Breast epithelium (tissue), 4 donors: ENCODE data around the gene MAP3K7. TPM values are rescaled to one million over a fixed set of nuclear protein-coding genes. Genes with fewer than 3 reads are reported as not detected.
"Not testable (repeated sequence)": the region's sequence is repeated elsewhere in the genome, so short reads cannot be mapped to it uniquely, and the experiment has no call there.

Experiments
- DNase-seq, 2 donors: peaks; one replicate each; pipeline ENCODE4 v3.0.0-alpha.2; 2019; ENCODE audit warnings: low spot score in 2 of 2
- H3K27ac ChIP-seq, 2 donors: fragments of 200-600 bp; sonication (generic) in 1 of 2; one replicate each; pipeline ENCODE4 v1.5.1; 2016 to 2019; ENCODE audit warnings: mild to moderate bottlenecking in 1 of 2
- H3K27me3 ChIP-seq, 2 donors: fragments of 200-600 bp; sonication (generic) in 1 of 2; one replicate each; pipeline versions ENCODE4 v1.5.1 to v1.6.0; 2017 to 2019; ENCODE audit warnings: control low read depth in 1 of 2, mild to moderate bottlenecking in 1 of 2
- H3K36me3 ChIP-seq: fragments of 200-600 bp; one replicate; pipeline ENCODE4 v1.5.1; 2019
- H3K4me1 ChIP-seq, 2 donors: fragments of 200-600 bp; sonication (generic); one replicate each; pipeline ENCODE4 v1.5.1; 2016 to 2019; ENCODE audit warnings: control low read depth in 1 of 2
- H3K4me3 ChIP-seq, 3 donors: fragments of 200-600 bp; sonication (generic); 1 replicate in 2 of 3; 2 replicates in 1 of 3; pipeline ENCODE4 v1.5.1; 2016 to 2019; ENCODE audit warnings: mild to moderate bottlenecking in 3 of 3, moderate library complexity in 2 of 3
- H3K9me3 ChIP-seq, 2 donors: fragments of 200-600 bp; sonication (generic) in 1 of 2; one replicate each; pipeline ENCODE4 v1.5.1; 2016 to 2019; ENCODE audit warnings: control low read depth in 1 of 2
- POLR2A ChIP-seq: fragments of 450-650 bp; IDR thresholded peaks from one replicate; pipeline ENCODE4 v1.6.1; 2016; ENCODE audit warnings: antibody characterized with exemption, mild to moderate bottlenecking, moderate library complexity
- POLR2AphosphoS5 ChIP-seq, 3 donors: sonication (generic); formaldehyde crosslinking; IDR thresholded peaks; one replicate each; pipeline ENCODE4 v1.6.1; 2017; ENCODE audit warnings: antibody characterized with exemption in 3 of 3
- intact Hi-C: fragments of 100-400 bp; cut with DNase I; formaldehyde crosslinking; loops from one replicate; pipeline ENCODE4 v1.15.1; 2023; ENCODE audit warnings: low total_unique reads
- total RNA-seq, 3 donors: library from RNA; depleted of rRNA; stranded (reverse); fragments of >200 nt; gene quantifications; one replicate each; pipeline ENCODE4 v1.1.0, GENCODE V29; 2016
- TF ChIP-seq, protein P1 (sequence below), 3 donors: fragments of 450-650 bp; IDR thresholded peaks; one replicate each; pipeline ENCODE4 v1.5.1; 2016 to 2017; ENCODE audit warnings: antibody characterized with exemption in 3 of 3, mild to moderate bottlenecking in 3 of 3, moderate library complexity in 3 of 3

The MAP3K7 gene
- total RNA-seq, 3 donors from 2014 or later: 26.2 to 52.4 (median 31.1) TPM

DNA sequence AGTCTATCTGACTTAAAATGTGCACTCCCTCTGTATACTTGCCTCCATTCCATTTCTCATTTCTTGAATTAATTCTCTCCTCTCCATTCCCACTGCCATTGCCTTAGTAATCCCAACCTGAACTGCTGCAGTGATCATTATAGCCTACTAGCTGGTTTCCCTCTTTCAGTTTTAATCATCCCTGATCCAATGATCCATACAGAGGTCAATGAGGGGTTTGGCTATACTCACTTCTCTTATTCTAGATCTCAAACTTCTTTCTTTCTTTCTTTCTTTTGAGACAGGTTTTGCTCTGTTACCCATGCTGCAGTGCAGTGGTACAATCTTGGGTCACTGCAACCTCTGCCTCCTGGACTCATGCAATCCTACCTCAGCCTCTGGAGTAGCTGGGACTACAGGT, 17.6 kb downstream of the MAP3K7 start:
- TF ChIP-seq, protein P1, sequence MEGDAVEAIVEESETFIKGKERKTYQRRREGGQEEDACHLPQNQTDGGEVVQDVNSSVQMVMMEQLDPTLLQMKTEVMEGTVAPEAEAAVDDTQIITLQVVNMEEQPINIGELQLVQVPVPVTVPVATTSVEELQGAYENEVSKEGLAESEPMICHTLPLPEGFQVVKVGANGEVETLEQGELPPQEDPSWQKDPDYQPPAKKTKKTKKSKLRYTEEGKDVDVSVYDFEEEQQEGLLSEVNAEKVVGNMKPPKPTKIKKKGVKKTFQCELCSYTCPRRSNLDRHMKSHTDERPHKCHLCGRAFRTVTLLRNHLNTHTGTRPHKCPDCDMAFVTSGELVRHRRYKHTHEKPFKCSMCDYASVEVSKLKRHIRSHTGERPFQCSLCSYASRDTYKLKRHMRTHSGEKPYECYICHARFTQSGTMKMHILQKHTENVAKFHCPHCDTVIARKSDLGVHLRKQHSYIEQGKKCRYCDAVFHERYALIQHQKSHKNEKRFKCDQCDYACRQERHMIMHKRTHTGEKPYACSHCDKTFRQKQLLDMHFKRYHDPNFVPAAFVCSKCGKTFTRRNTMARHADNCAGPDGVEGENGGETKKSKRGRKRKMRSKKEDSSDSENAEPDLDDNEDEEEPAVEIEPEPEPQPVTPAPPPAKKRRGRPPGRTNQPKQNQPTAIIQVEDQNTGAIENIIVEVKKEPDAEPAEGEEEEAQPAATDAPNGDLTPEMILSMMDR (IDR thresholded peaks at IDR 0.05): no peak
- TF ChIP-seq POLR2A: no peak
- H3K9me3 ChIP-seq: no peaks in the 10 kb centered on the region
- intact Hi-C loops: loop anchor here (10.0 kb wide), 1 partner anchor 1764 kb away; no protein-coding TSS in a partner anchor
- DNase-seq: no peak
- H3K36me3 ChIP-seq: peaks cover 7% of the 10 kb centered on the region
- H3K27me3 ChIP-seq: no peaks in the 10 kb centered on the region
- H3K4me1 ChIP-seq: no peaks in the 10 kb centered on the region
- H3K27ac ChIP-seq: no peak overlapping the region
- H3K4me3 ChIP-seq: no peak overlapping the region

DNA sequence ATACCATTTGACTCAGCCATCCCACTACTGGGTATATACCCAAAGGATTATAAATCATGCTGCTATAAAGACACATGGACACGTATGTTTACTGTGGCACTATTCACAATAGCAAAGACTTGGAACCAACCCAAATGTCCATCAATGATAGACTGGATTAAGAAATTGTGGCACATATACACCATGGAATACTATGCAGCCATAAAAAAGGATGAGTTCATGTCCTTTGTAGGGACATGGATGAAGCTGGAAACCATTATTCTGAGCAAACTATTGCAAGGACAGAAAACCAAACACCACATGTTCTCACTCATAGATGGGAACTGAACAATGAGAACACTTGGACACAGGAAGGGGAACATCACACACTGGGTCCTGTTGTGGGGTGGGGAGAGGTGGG, 19.2 kb downstream of the MAP3K7 start:
- not testable (repeated sequence) for H3K27ac ChIP-seq, DNase-seq, H3K4me3 ChIP-seq, H3K9me3 ChIP-seq, H3K36me3 ChIP-seq, H3K4me1 ChIP-seq, H3K27me3 ChIP-seq
- intact Hi-C loops: loop anchor here (10.0 kb wide), 1 partner anchor 1763 kb away; no protein-coding TSS in a partner anchor

DNA sequence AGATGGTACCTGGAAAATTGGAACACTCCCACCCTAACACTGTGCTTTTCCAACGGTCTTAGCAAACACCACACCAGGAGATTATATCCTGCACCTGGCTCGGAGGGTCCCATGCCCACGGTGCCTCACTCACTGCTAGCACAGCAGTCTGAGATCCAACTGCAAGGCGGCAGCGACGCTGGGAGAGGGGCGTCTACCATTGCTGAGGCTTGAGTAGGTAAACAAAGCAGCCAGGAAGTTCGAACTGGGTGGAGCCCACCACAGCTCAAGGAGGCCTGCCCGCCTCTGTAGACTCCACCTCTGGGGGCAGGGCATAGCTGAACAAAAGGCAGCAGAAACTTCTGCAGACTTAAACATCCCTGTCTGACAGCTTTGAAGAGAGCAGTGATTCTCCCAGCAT, 24.5 kb downstream of the MAP3K7 start:
- not testable (repeated sequence) for H3K36me3 ChIP-seq, DNase-seq
- intact Hi-C loops: loop anchor here (10.0 kb wide), 1 partner anchor 1758 kb away; no protein-coding TSS in a partner anchor

DNA sequence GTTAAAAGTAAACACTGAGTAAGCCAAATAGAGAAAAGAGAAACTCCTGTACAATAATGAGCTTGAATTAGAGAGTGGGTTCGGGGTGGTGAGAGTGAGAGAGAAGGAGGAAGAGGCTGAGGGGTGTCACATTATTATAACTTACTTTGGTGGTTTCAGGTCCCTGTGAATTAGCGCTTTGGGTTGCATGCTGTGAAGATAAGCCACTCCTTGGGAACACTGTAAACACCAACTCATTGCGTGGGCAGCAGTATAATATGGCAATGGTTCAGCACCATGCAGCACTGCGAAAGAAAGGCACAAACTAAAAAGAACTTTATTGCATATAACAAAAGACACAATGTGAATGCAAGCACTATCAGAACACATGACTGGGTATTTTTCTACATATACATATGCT, 26.9 kb downstream of the MAP3K7 start:
- Histone ChIP-seq H3K4me1 (no peaks in the 10 kb centered on the region), H3K4me3 (no peak overlapping the region), H3K27me3 (no peaks in the 10 kb centered on the region), H3K27ac (no peak overlapping the region), H3K9me3 (no peaks in the 10 kb centered on the region), H3K36me3 (no peaks in the 10 kb centered on the region)
- DNase-seq: no peak
- intact Hi-C loops: loop anchor here (10.0 kb wide), 1 partner anchor 1755 kb away; no protein-coding TSS in a partner anchor
- TF ChIP-seq, protein P1 (IDR thresholded peaks at IDR 0.05): no peak

More for the DNA sequence above, 24.5 kb downstream of the MAP3K7 start:
- not testable (repeated sequence) for H3K9me3 ChIP-seq, H3K4me3 ChIP-seq, H3K4me1 ChIP-seq, H3K27ac ChIP-seq, H3K27me3 ChIP-seq

DNA sequence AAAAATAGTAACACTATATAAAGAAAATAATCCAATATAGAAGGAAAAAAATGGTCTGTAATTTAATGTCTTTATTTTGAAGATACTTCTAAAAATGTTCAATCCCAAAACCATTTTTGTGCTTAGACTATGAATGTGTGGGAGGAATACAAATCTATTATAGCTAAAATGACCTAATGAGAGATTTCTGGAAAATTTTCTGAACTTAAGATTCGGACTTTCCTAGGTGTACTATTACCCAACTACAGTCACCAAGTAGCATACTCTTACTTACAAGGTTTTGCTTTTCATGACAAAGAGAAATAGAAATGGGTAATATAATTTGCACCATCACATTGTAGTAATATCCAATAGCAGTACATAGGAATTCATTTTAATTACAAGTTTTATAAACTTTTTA, 29.9 kb downstream of the MAP3K7 start:
- intact Hi-C loops: no loop called here
- no peak for TF ChIP-seq POLR2AphosphoS5 (IDR thresholded peaks at IDR 0.05)
- TF ChIP-seq POLR2A: no peak
- TF ChIP-seq, protein P1 (IDR thresholded peaks at IDR 0.05): no peak
- no peaks in the 10 kb centered on the region for H3K4me1 ChIP-seq

DNA sequence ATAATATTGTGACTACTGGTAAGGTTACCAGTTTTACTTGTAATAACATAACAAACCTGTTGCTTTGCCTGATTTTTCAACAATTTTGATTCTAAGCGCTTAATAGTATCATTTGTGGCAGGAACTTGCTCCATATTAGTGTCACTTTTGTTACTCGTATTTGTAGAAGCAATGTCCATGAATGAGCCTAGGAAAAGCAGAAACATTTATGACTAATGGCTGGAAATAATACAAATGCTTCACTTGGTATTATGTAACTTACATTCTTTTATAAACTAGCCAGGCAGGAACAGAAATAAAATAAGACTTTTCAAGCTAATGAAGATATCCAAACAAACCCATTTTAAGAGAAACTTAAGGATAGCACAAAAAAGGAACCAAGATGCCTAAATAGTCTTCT, 38.9 kb downstream of the MAP3K7 start:
- Histone ChIP-seq H3K4me3 (no peak overlapping the region), H3K4me1 (no peaks in the 10 kb centered on the region), H3K27ac (no peak overlapping the region), H3K27me3 (no peaks in the 10 kb centered on the region), H3K9me3 (no peaks in the 10 kb centered on the region), H3K36me3 (peaks cover 4% of the 10 kb centered on the region)
- DNase-seq: no peak
- intact Hi-C loops: no loop called here
- TF ChIP-seq POLR2A (no peak), POLR2AphosphoS5 (IDR thresholded peaks at IDR 0.05) (no peak)
- TF ChIP-seq, protein P1 (IDR thresholded peaks at IDR 0.05): no peak

More for the DNA sequence above, 29.9 kb downstream of the MAP3K7 start:
- no peak for DNase-seq
- Histone ChIP-seq H3K9me3 (no peaks in the 10 kb centered on the region), H3K27me3 (no peaks in the 10 kb centered on the region), H3K27ac (no peak overlapping the region), H3K4me3 (no peak overlapping the region), H3K36me3 (peaks cover 6% of the 10 kb centered on the region)
